IPS DF 4.7 (cell line): ENCODE measurements around the gene ZBTB16.

Experiments
- DNase-seq: peaks from one replicate; pipeline ENCODE4 v3.0.0-alpha.2; 2013; ENCODE audit warnings: low spot score; ENCODE audit errors: extremely low read depth

Gene ZBTB16

DNA sequence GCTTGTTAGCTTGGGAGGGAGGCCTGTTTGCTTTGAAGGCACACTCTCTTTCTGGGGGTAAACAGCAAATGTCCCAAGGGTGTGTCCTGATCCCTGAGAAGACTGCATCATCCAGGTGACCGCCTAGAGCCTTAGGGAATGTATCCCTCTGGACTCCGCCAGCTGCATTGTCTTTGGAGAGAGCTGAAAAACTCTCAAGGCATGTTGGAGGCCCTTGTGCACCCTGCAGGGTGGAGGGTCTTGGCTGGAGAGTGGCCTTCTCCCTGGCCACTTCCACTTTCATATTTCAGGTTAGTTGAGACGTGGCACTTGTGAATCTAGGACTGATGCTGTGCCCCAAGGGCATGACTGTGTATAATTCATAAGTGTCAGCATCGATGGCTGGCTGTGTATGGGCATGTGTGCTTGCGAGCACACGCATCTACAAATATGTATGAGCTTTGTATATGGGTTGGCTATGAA lies 70.6 kb downstream of the ZBTB16 start:
- DNase-seq: no peak

- no peak for DNase-seq
These were observed 71.2 kb downstream of the ZBTB16 start for GRCh38 chr11:114130629-114131277.

- no peak for DNase-seq
These were observed 72.0 kb downstream of the ZBTB16 start for GRCh38 chr11:114131461-114131864.

DNA sequence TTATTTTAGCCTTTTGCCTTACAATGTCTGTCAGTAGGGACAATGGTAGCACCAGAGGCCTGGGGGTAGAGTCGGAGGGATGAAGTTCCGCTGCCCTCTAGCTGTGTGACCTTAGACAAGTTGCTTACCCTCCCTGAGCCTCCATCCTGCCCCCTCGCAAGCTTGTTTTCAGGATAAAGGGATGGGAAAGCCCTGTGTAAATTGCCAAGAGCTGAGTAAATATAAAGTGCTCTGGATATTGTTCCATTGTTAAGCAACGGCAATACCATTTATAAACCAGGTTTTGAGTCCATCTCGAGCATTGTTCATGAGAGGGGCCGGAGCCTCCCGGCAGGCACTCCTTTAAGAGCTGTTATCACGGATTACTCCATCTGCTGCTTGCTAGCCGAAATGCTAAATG lies 72.9 kb downstream of the ZBTB16 start:
- DNase-seq: no peak

DNA sequence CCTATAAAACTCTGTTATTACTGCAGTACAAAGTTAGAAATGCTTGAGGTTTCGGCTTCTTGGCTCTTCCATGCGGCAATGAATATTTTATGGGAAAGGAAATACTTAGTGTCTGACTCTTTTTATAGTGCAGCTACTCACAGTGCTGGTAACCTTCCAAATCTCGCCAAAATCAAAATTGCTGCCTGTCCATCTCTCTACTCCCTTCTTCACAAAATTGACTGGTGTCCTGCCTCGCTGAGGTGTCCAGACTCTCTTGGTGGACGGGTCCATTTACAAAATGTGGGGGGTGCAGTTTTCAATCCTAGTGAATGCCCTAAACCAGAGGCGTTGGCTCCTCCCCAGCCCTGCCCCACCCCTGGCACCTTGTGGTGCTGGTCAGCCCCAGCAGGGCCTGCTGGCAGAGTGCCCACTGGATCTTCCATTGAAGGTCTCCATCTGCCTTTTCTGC lies 73.5 kb downstream of the ZBTB16 start:
- DNase-seq: no peak

DNA sequence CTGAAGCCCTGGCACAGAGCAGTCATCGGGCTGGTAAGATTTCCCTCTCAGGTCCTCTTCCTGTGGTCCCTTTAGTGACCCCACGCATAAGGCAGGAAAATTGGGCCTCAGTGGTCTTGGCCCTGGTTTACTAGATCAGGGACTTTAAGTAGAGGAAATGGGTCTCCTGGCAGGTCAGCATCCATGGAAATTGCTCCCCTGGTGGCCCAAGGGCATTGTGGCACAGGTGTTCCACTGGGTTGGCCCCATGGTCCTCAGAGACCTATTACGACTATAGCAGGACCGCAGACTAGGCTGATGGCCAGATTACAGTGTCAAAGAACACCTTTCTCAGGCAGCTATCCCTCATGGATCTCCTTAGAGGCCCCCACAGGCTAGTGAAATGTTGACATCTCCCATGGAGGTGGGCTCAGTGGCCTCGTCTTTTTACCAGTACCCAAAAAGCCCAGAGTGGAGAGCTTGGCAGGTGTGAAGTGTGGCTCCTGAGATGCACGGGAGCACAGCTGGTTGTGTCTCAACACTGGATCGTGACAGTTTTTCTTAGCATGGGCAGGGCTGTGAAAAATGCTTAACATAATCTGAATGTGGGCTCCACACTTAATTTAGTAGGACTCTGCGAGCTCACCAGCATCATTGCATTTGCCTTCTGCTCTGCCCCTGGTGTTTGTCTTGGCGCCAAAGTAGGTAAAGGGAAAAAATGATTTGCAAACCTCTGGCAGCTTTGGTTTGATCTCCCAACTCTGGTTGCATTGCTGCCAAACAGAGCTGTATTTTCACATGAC lies 74.2 kb downstream of the ZBTB16 start:
- no peak for DNase-seq

GRCh38 chr11:114134870-114135269 lies 75.4 kb downstream of the ZBTB16 start:
- DNase-seq: no peak

DNA sequence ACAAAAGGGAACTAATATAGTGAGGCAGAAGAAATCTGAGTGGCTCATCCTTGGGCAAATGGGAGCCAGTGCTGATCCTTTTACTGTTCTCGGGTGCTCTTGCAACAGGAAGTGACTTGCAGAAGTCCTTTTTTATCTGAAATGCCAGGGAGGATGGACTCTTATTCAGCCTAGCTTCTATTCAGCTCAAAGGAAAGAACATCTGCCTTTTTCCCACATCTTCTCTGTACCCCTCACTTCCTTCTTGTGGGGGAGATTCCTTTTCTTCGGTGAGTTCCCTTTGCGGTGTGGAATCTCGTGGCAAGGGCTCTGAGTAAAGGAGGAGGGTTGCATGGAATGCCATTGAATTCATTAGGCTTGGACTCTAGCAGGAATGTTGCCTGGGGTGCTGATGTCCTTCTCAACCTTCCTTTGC lies 76.2 kb downstream of the ZBTB16 start:
- peak; percentile 11 for DNase-seq

GRCh38 chr11:114136686-114137640 lies 77.5 kb downstream of the ZBTB16 start:
- DNase-seq: no peak

DNA sequence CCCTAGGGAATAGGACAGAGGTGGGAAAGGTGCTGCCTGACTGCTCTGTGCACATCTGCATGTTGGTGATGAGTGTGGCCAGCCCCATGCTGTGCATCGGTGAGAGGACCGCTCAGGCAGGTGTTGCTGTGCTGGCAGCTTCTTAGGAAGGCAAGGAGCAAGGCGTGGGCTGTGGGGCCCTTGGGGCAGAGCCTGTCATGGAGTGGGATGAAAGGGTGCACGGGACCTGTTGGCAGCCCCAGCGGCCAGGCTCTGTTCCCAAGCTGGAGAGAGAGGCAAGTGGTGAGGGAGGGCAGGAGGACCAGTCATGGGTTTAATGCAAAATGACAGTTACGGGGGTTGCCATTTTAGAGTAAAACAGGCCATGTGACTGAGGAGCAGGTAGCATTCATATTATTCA lies 78.3 kb downstream of the ZBTB16 start:
- no peak for DNase-seq

DNA sequence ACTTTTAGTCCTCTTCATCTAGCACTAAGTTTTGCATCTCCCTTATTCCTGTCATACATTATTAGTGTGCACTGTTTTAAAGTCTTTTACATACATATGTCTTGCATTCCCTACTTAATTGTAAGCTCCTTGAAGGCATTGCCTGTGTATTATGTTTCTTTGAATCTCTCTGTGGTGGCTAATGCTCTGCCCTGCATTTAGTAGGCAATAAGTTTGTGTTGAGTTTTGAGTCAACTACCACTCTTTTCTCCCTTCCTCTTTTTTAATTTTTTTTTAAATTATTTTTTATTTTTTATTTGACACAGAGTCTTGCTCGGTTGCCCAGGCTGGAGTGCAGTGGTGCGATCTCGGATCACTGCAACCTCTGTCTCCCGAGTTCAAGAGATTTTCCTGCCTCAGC lies 78.9 kb downstream of the ZBTB16 start:
- no peak for DNase-seq

DNA sequence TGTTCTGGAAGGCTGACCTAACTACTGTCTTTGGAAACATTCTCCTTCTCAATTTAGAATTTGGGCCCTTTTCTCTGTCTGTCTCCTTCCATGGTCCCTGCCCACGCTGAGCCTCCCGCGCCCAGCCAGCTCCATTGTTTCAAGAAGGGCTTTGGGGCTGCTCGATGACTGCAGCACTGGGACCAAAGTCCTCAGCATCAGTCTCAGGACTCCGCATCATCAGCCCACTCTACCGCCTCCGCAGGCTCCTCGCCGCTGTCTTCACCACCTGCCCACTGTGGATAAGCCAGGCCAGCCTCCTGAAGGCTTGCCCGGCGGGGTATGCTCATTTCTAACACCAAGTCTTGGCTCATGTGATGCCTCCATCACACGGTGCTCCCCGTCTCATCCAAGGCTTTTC lies 81.3 kb downstream of the ZBTB16 start:
- no peak for DNase-seq

DNA sequence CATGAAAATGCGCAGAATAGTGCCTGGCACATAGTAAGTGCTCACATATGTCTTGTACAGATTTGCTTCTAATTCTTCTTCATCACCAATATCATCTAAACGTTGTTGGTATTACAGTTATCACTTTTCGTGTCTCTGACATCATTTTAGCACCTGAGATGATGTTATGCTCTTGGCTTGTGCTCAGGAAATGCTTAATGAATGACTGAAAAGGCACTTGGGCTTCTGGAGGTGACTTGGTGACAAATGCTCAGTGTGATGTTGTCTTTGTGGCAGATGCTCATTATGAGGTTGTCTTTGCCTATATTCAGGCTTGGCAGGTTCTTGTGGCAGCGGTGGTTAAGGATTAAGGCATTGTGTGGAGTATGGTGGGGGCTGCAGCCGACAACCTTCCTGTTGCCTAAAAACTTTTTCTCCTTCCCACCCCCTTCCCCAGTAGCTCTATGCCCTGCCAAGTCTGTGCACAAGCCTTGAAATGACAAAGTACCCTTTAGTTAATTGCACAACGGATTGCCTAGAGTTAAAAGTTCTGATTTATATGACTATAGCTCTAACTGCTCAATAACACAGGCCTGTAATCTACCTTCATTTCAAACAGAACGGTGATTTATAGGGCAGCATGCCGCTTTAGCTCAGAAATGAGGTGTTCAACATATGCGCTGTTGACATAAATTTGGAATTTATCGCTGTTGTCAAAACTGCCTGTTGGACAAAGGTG lies 82.5 kb downstream of the ZBTB16 start:
- no peak for DNase-seq

GRCh38 chr11:114142707-114143106 lies 83.2 kb downstream of the ZBTB16 start:
- DNase-seq: no peak

DNA sequence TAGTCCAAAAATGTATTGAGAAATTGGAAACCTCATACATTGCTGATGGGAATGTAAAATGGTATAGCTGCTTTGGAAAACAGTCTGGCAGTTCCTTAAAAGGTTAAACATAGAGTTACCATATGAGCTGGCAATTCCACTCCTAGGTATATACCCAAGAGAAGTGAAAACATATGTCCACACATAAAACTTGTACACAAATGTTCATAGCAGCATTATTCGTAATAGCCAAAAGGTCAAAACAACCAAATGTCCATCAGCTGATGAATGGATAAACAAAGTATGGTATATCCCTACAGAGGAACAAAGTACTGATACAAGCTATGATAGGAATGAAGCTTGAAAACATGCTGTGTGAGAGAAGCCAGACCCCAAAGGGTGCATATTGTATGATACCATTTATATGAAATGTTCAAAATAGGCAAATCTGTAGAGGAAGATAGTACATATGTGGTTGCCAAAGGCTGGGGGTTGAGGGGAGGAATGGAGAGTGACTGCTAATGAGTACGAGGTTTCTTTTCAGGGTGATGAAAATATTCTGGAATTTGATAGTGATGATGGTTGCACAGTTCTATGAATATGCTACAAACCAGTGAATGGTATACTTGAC lies 85.8 kb downstream of the ZBTB16 start:
- no peak for DNase-seq

DNA sequence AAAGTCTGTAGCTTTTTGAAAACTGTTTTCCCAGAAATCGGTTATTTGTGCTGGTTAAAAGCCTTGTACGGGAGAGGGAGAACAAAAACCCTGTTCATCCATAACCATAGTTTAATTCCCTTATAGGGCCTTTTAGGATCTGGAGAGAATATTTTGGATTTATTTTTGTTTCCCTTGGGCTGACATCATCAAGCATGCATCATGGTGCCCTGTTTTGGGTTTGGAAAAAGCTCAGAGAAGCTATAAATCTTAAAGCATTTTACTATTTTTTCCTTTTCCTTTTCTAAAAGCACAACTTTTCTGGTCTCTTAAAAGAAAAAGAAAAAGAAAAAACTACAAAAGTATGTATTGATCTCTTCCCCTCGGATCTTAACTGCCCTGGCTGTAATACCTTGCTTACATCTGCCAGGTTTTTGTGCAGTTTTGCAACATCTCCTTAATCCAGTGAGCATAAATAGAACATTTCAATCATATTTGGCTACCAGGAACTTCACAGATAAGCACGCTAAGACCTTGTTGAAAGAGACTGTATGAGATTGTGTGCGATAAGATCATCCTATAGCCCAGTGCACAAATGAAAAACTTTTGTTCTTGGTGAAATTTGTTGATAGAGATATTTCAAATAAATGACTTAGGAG lies 88.0 kb downstream of the ZBTB16 start:
- DNase-seq: no peak

GRCh38 chr11:114148013-114148382 lies 88.5 kb downstream of the ZBTB16 start:
- DNase-seq: no peak

- DNase-seq: no peak
These were observed 90.3 kb downstream of the ZBTB16 start for GRCh38 chr11:114149689-114150407.

DNA sequence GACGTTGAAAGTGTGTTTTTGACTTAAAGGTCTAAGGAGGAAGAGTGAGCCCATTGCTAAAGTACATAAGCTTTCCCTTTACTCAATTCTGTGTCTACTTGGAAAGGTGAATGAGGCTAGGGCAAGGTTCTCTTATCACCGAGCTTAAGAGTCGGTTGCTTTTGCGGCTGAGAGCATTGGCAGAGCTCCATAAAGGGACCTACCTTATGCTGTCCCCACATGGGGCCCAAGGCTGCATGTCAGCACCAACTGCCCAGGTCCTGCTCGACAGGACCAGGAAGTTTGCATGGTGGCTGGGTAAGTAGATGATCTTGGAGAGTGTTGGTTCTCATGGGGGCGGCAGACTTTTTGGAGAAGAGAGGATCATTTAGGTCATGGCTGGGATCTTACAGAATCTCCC lies 91.2 kb downstream of the ZBTB16 start:
- DNase-seq: no peak

DNA sequence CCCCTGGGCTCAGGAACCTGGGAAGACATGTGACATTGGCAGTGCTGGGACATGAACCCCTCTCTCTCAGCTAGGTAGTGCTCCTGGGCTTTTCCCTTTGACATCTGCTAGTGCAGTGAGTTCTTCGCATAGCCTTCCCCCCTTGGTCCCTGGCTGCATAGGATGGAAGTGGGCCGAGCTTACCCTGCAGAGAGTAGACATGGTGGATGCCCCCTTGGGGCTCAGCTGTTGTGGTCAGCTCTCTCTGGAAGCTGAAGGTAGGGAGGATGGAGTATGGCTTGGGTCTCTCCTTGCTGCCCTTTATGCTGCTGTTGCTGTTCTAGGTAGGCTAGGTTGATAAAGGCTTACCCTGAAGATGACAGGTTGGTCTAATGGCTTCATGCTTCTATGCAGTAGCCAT lies 92.1 kb downstream of the ZBTB16 start:
- no peak for DNase-seq
